Measurements from ENCODE around the gene NRAP. TPM values are rescaled to one million over a fixed set of nuclear protein-coding genes. Genes with fewer than 3 reads are reported as not detected.

NRAP gene
- total RNA-seq, 1 experiment from 2014 or later, result 0.05 TPM

GRCh38 chr10:113665352-113665751 lies 1.5 kb upstream of the NRAP start:
- POLR2A ChIA-PET, result no interaction called here
- intact Hi-C loops (cut with micrococcal nuclease; ENCODE audit: unreplicated experiment), result no loop called here
- no peaks in the 10 kb centered on the region; the same call in 1 of the 2 replicates for H3K27me3 ChIP-seq (replicated peaks; ENCODE audit: control insufficient read depth, insufficient read depth, low read length)
- H3K36me3 ChIP-seq (ENCODE audit: control insufficient read depth, insufficient read depth, low read length), result no peaks in the 10 kb centered on the region
- no TSS peak for BruUV-seq (replicated peaks)
- Mint-ChIP-seq H3K4me3 (ENCODE audit: unreplicated experiment) (no peak overlapping the region), H3K36me3 (ENCODE audit: insufficient read depth, unreplicated experiment) (no peaks in the 10 kb centered on the region), H3K27me3 (ENCODE audit: insufficient read depth, unreplicated experiment) (no peaks in the 10 kb centered on the region), H3K4me1 (ENCODE audit: low read depth, unreplicated experiment) (peaks cover 6% of the 10 kb centered on the region), H3K27ac (ENCODE audit: unreplicated experiment) (no peak overlapping the region), H3K9me3 (ENCODE audit: unreplicated experiment) (peaks cover 4% of the 10 kb centered on the region)
- TF ChIP-seq, protein P1, sequence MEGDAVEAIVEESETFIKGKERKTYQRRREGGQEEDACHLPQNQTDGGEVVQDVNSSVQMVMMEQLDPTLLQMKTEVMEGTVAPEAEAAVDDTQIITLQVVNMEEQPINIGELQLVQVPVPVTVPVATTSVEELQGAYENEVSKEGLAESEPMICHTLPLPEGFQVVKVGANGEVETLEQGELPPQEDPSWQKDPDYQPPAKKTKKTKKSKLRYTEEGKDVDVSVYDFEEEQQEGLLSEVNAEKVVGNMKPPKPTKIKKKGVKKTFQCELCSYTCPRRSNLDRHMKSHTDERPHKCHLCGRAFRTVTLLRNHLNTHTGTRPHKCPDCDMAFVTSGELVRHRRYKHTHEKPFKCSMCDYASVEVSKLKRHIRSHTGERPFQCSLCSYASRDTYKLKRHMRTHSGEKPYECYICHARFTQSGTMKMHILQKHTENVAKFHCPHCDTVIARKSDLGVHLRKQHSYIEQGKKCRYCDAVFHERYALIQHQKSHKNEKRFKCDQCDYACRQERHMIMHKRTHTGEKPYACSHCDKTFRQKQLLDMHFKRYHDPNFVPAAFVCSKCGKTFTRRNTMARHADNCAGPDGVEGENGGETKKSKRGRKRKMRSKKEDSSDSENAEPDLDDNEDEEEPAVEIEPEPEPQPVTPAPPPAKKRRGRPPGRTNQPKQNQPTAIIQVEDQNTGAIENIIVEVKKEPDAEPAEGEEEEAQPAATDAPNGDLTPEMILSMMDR (IDR thresholded peaks at IDR 0.05; ENCODE audit: insufficient read depth in 1 of 2, low read depth in 1 of 2, low read length in 1 of 2, severe bottlenecking in 1 of 2, unreplicated experiment in 1 of 2), result no peak
- no peak for DNase-seq
- H3K4me3 ChIP-seq (ENCODE audit: low read depth, low read length), result no peak overlapping the region
- 0 out of 2 replicates have a peak, but pooled peaks cover 3% of the 10 kb centered on the region for H3K9me3 ChIP-seq
- peaks cover 3% of the 10 kb centered on the region; the same call in 1 of the 2 replicates for H3K4me1 ChIP-seq
- CTCF ChIA-PET, result no interaction called here

DNA sequence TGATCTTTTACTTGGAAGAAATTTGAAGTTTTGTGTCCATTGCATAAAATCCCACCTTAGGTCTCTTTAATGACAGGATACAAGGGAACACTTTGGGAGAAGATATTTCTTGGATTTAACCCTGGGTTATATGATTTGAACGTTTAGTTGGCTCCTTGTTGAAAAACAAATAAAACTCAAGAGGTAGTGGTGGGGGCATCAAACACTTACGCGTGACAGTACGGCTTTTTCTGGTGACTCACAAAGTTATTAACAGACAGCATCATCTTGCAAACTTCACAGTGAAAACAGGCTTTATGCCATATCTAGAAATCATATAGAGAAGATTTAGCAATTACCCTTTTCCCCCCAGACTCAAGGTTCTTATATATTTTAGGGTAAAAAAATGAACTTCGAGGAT lies 699 bp downstream of the NRAP start:
- Mint-ChIP-seq H3K4me3 (ENCODE audit: unreplicated experiment) (no peak overlapping the region), H3K36me3 (ENCODE audit: insufficient read depth, unreplicated experiment) (no peaks in the 10 kb centered on the region), H3K27ac (ENCODE audit: unreplicated experiment) (no peak overlapping the region), H3K9me3 (ENCODE audit: unreplicated experiment) (no peaks in the 10 kb centered on the region), H3K27me3 (ENCODE audit: insufficient read depth, unreplicated experiment) (no peaks in the 10 kb centered on the region), H3K4me1 (ENCODE audit: low read depth, unreplicated experiment) (peaks cover 6% of the 10 kb centered on the region)
- POLR2A ChIA-PET, result no interaction called here
- no peak overlapping the region for H3K4me3 ChIP-seq (ENCODE audit: low read depth, low read length)
- no peaks in the 10 kb centered on the region for H3K36me3 ChIP-seq (ENCODE audit: control insufficient read depth, insufficient read depth, low read length)
- no peaks in the 10 kb centered on the region; the same call in 1 of the 2 replicates for H3K27me3 ChIP-seq (replicated peaks; ENCODE audit: control insufficient read depth, insufficient read depth, low read length)
- intact Hi-C loops (cut with micrococcal nuclease; ENCODE audit: unreplicated experiment), result no loop called here
- DNase-seq, result no peak
- TF ChIP-seq, protein P1 (IDR thresholded peaks at IDR 0.05; ENCODE audit: insufficient read depth in 1 of 2, low read depth in 1 of 2, low read length in 1 of 2, severe bottlenecking in 1 of 2, unreplicated experiment in 1 of 2), result no peak
- H3K9me3 ChIP-seq, result no peaks in the 10 kb centered on the region
- CTCF ChIA-PET, result no interaction called here
- peaks cover 3% of the 10 kb centered on the region; the same call in 1 of the 2 replicates for H3K4me1 ChIP-seq
- no TSS peak for BruUV-seq (replicated peaks)

- ChIA-PET POLR2A (no interaction called here), CTCF (no interaction called here)
- Mint-ChIP-seq H3K4me3 (ENCODE audit: unreplicated experiment) (no peak overlapping the region), H3K27me3 (ENCODE audit: insufficient read depth, unreplicated experiment) (no peaks in the 10 kb centered on the region), H3K27ac (ENCODE audit: unreplicated experiment) (no peak overlapping the region), H3K9me3 (ENCODE audit: unreplicated experiment) (no peaks in the 10 kb centered on the region), H3K36me3 (ENCODE audit: insufficient read depth, unreplicated experiment) (no peaks in the 10 kb centered on the region), H3K4me1 (ENCODE audit: low read depth, unreplicated experiment) (peaks cover 6% of the 10 kb centered on the region)
- Histone ChIP-seq H3K9me3 (no peaks in the 10 kb centered on the region), H3K4me3 (ENCODE audit: low read depth, low read length) (no peak overlapping the region), H3K36me3 (ENCODE audit: control insufficient read depth, insufficient read depth, low read length) (no peaks in the 10 kb centered on the region), H3K4me1 (peaks cover 3% of the 10 kb centered on the region; the same call in 1 of the 2 replicates), H3K27me3 (replicated peaks; ENCODE audit: control insufficient read depth, insufficient read depth, low read length) (peaks cover 1% of the 10 kb centered on the region; the same call in 1 of the 2 replicates)
- no TSS peak for BruUV-seq (replicated peaks)
- no peak for DNase-seq
- intact Hi-C loops (cut with micrococcal nuclease; ENCODE audit: unreplicated experiment), result no loop called here
- TF ChIP-seq, protein P1 (IDR thresholded peaks at IDR 0.05; ENCODE audit: insufficient read depth in 1 of 2, low read depth in 1 of 2, low read length in 1 of 2, severe bottlenecking in 1 of 2, unreplicated experiment in 1 of 2), result no peak
Measured at GRCh38 chr10:113661332-113661731, 2.5 kb downstream of the NRAP start.

All from Caco-2 (cell line).